H9 (cell line): ENCODE data around the gene THRB. TPM values are rescaled to one million over a fixed set of nuclear protein-coding genes. Genes with fewer than 3 reads are reported as not detected.

Source experiments
- DNase-seq: peaks from one replicate; pipeline ENCODE4 v3.0.0-alpha.2; 2017
- H2AFZ ChIP-seq: one replicate; pipeline ENCODE4 v1.6.1; 2013; ENCODE audit warnings: mild to moderate bottlenecking, low read length, control low read depth, moderate library complexity
- H2AK5ac ChIP-seq: 2 replicates; pipeline ENCODE4 v1.6.1; 2013; ENCODE audit warnings: low read length, control low read depth, mixed read lengths; ENCODE audit not compliant: insufficient read length
- H2BK120ac ChIP-seq: one replicate; pipeline ENCODE4 v1.6.1; 2013; ENCODE audit warnings: low read depth, mild to moderate bottlenecking, low read length, control low read depth, inconsistent platforms; ENCODE audit not compliant: poor library complexity, severe bottlenecking
- H2BK12ac ChIP-seq: 2 replicates; pipeline ENCODE4 v1.6.1; 2013; ENCODE audit warnings: low read length, control low read depth, mixed read lengths, low read depth; ENCODE audit not compliant: insufficient read length
- H2BK15ac ChIP-seq: 2 replicates; pipeline ENCODE4 v1.6.1; 2013; ENCODE audit warnings: low read depth, low read length, control low read depth
- H2BK20ac ChIP-seq: one replicate; pipeline ENCODE4 v1.6.1; 2013; ENCODE audit warnings: low read depth, mild to moderate bottlenecking, low read length, control low read depth, inconsistent platforms; ENCODE audit not compliant: poor library complexity, severe bottlenecking
- H2BK5ac ChIP-seq: 2 replicates; pipeline ENCODE4 v1.6.1; 2013; ENCODE audit warnings: low read length, control low read depth, mixed read lengths; ENCODE audit not compliant: insufficient read length
- H3K14ac ChIP-seq: 2 replicates; pipeline ENCODE4 v1.6.1; 2013; ENCODE audit warnings: low read length, control low read depth; ENCODE audit not compliant: insufficient read depth
- H3K18ac ChIP-seq: 2 replicates; pipeline ENCODE4 v1.6.1; 2013; ENCODE audit warnings: low read depth, mild to moderate bottlenecking, mixed read lengths, low read length, control low read depth; ENCODE audit not compliant: insufficient read length
- H3K23ac ChIP-seq: 2 replicates; pipeline ENCODE4 v1.6.1; 2013; ENCODE audit warnings: low read length, control low read depth, mixed read lengths, low read depth; ENCODE audit not compliant: insufficient read length
- H3K23me2 ChIP-seq: 2 replicates; pipeline ENCODE4 v1.6.1; 2013; ENCODE audit warnings: low read depth, mild to moderate bottlenecking, mixed read lengths, low read length, control low read depth; ENCODE audit not compliant: insufficient read length, poor library complexity, severe bottlenecking
- H3K27ac ChIP-seq: 2 replicates; pipeline ENCODE4 v1.5.1; 2013; ENCODE audit warnings: low read length, control low read depth, mixed read lengths, low read depth; ENCODE audit not compliant: insufficient read length
- H3K27me3 ChIP-seq: 2 replicates; pipeline ENCODE4 v1.6.1; 2013; ENCODE audit warnings: low read length, control low read depth, inconsistent platforms; ENCODE audit not compliant: insufficient read depth
- H3K4ac ChIP-seq: 2 replicates; pipeline ENCODE4 v1.6.1; 2013; ENCODE audit warnings: low read depth, mild to moderate bottlenecking, control low read depth, inconsistent platforms, low read length, moderate library complexity
- H3K4me1 ChIP-seq: 2 replicates; pipeline ENCODE4 v1.6.1; 2013; ENCODE audit warnings: low read length, control low read depth, inconsistent platforms; ENCODE audit not compliant: insufficient read depth
- H3K4me2 ChIP-seq: 2 replicates; pipeline ENCODE4 v1.6.1; 2013; ENCODE audit warnings: low read length, control low read depth, mixed read lengths; ENCODE audit not compliant: insufficient read length, insufficient read depth
- H3K56ac ChIP-seq: 2 replicates; pipeline ENCODE4 v1.6.1; 2013; ENCODE audit warnings: low read depth, mild to moderate bottlenecking, mixed read lengths, low read length, control low read depth; ENCODE audit not compliant: insufficient read length
- H3K79me1 ChIP-seq: 2 replicates; pipeline ENCODE4 v1.6.1; 2013; ENCODE audit warnings: low read depth, mild to moderate bottlenecking, moderate library complexity, low read length, control low read depth, inconsistent platforms; ENCODE audit not compliant: insufficient read depth, poor library complexity, severe bottlenecking
- H3K79me2 ChIP-seq: 2 replicates; pipeline ENCODE4 v1.6.1; 2013; ENCODE audit warnings: low read length, control low read depth, inconsistent platforms; ENCODE audit not compliant: insufficient read depth
- H3K9ac ChIP-seq: 2 replicates; pipeline ENCODE4 v1.6.1; 2013; ENCODE audit warnings: low read length, control low read depth, mixed read lengths; ENCODE audit not compliant: insufficient read length; ENCODE audit errors: extremely low read depth
- H3K9me3 ChIP-seq: one replicate; pipeline ENCODE4 v1.6.1; 2013; ENCODE audit warnings: low read depth, low read length, inconsistent platforms; ENCODE audit not compliant: control insufficient read depth
- H3T11ph ChIP-seq: one replicate; pipeline ENCODE4 v1.6.1; 2013; ENCODE audit warnings: mild to moderate bottlenecking, low read length, control low read depth, inconsistent platforms
- H4K20me1 ChIP-seq: one replicate; pipeline ENCODE4 v1.6.1; 2013; ENCODE audit not compliant: control insufficient read depth, insufficient read length, insufficient read depth
- H4K5ac ChIP-seq: 2 replicates; pipeline ENCODE4 v1.6.1; 2013; ENCODE audit warnings: low read depth, mild to moderate bottlenecking, mixed read lengths, low read length, control low read depth; ENCODE audit not compliant: insufficient read length
- H4K8ac ChIP-seq: replicated peaks from 2 replicates; pipeline ENCODE4 v1.6.1; 2013; ENCODE audit warnings: low read length, control low read depth, mixed read lengths, low read depth; ENCODE audit not compliant: insufficient read length
- H4K91ac ChIP-seq: 2 replicates; pipeline ENCODE4 v1.6.1; 2013; ENCODE audit warnings: low read depth, mild to moderate bottlenecking, moderate library complexity, mixed read lengths, low read length, control low read depth; ENCODE audit not compliant: insufficient read length
- H3K27ac Mint-ChIP-seq, 3 experiments: 2 replicates in 2 of 3; 3 replicates in 1 of 3; pipeline ENCODE4 v1.8.0; 2020 to 2021; ENCODE audit warnings: mixed read lengths in 3 of 3, mild to moderate bottlenecking in 1 of 3, moderate library complexity in 1 of 3
- H3K27me3 Mint-ChIP-seq: 2 replicates; pipeline ENCODE4 v1.8.0; 2021; ENCODE audit warnings: low read depth, mild to moderate bottlenecking, moderate library complexity, mixed read lengths
- H3K36me3 Mint-ChIP-seq, 3 experiments: 2 replicates in 2 of 3; 3 replicates in 1 of 3; pipeline ENCODE4 v1.8.0; 2020 to 2021; ENCODE audit warnings: low read depth in 3 of 3, mixed read lengths in 3 of 3; ENCODE audit not compliant: insufficient read depth in 1 of 3
- H3K4me1 Mint-ChIP-seq, 2 experiments: 2 replicates each; pipeline ENCODE4 v1.8.0; 2020; ENCODE audit warnings: mixed read lengths in 2 of 2
- H3K4me3 Mint-ChIP-seq, 2 experiments: 2 replicates in 1 of 2; 3 replicates in 1 of 2; pipeline ENCODE4 v1.8.0; 2020 to 2021; ENCODE audit warnings: mild to moderate bottlenecking in 2 of 2, mixed read lengths in 2 of 2, moderate library complexity in 1 of 2
- H3K9me3 Mint-ChIP-seq, 2 experiments: 2 replicates in 1 of 2; 3 replicates in 1 of 2; pipeline ENCODE4 v1.8.0; 2020; ENCODE audit warnings: mild to moderate bottlenecking in 2 of 2, mixed read lengths in 2 of 2, moderate library complexity in 1 of 2
- CTCF ChIP-seq: fragments of 200-600 bp; sonication (generic); conservative IDR thresholded peaks from 3 replicates; pipeline ENCODE4 v1.8.0; 2021; ENCODE audit warnings: antibody characterized with exemption, mild to moderate bottlenecking
- WGBS: extraction: QIAGEN DNeasy Blood & Tissue Kit; methylation state at CpG from one replicate; pipeline ENCODE4 v1.1.7; 2013; ENCODE audit warnings: missing lambda C conversion rate, low lambda C conversion rate, mixed read lengths; ENCODE audit not compliant: insufficient read length; ENCODE audit errors: extremely low coverage; 5-methylcytosine and 5-hydroxymethylcytosine counted together
- total RNA-seq: library from RNA; stranded (reverse); gene quantifications from 2 replicates; pipeline ENCODE4 v1.2.1, GENCODE V29; 2021

The THRB gene
- total RNA-seq, 1 experiment from 2014 or later = 8.6 TPM

- H2BK5ac ChIP-seq = no peak overlapping the region
- H3K14ac ChIP-seq = no peak overlapping the region
- Mint-ChIP-seq H3K27ac (no peak overlapping the region), H3K9me3 (no peaks in the 10 kb centered on the region; a peak in 1 of 5 replicates), H3K27me3 (no peaks in the 10 kb centered on the region), H3K4me1 (peaks cover 3 to 7% of the 10 kb centered on the region in 2 experiments; a peak in 3 of 4 replicates), H3K4me3 (no peak overlapping the region; a peak in 1 of 5 replicates), H3K36me3 (peaks cover 0 to 10% (median 3%) of the 10 kb centered on the region in 3 experiments; a peak in 4 of 7 replicates)
- H4K5ac ChIP-seq = no peak overlapping the region
- H3K79me1 ChIP-seq = no peaks in the 10 kb centered on the region
- H2BK120ac ChIP-seq = no peak overlapping the region
- TF ChIP-seq CTCF = no peak
- no peak overlapping the region for H4K91ac ChIP-seq
- WGBS = no CpG with 5 or more reads among the region's 6 CpGs
- no peaks in the 10 kb centered on the region for H3K9me3 ChIP-seq
- no peak overlapping the region for H3T11ph ChIP-seq
- no peak overlapping the region for H3K4me2 ChIP-seq
- H3K23ac ChIP-seq = no peak overlapping the region
- no peak overlapping the region for H3K4ac ChIP-seq
- H2BK20ac ChIP-seq = no peak overlapping the region
- H3K27ac ChIP-seq = no peak overlapping the region
- H3K4me1 ChIP-seq = no peaks in the 10 kb centered on the region
- no peak overlapping the region for H2BK12ac ChIP-seq
- no peaks in the 10 kb centered on the region for H3K79me2 ChIP-seq
- no peak overlapping the region for H3K9ac ChIP-seq
- H3K27me3 ChIP-seq = no peaks in the 10 kb centered on the region
- H2BK15ac ChIP-seq = no peak overlapping the region
- no peak overlapping the region for H2AFZ ChIP-seq
- no peak for DNase-seq
- H3K56ac ChIP-seq = no peak overlapping the region
- H4K8ac ChIP-seq = no peak overlapping the region
- no peak overlapping the region for H2AK5ac ChIP-seq
- H3K18ac ChIP-seq = no peak overlapping the region
- no peaks in the 10 kb centered on the region for H4K20me1 ChIP-seq
- H3K23me2 ChIP-seq = no peaks in the 10 kb centered on the region
Observed at GRCh38 chr3:24096695-24097290, 397.9 kb downstream of the THRB start.
